Activated CD8-positive, alpha-beta T cell treated with anti-CD3 and anti-CD28 coated beads, Interleukin-2, amount 10 ng/mL, durations not matched to agents 7 days and 5 days (primary cell): Measurements from ENCODE around the gene STEAP3. TPM values are rescaled to one million over a fixed set of nuclear protein-coding genes. Genes with fewer than 3 reads are reported as not detected.

Source experiments
- ATAC-seq: fragments of 150-1000 bp; cut with Tn5 transposase; one replicate; pipeline ENCODE4 v1.10.0; 2021; ENCODE audit warnings: moderate library complexity
- CTCF ChIA-PET: fragments of 350-600 bp; sonication (Branson Sonifier 250); formaldehyde crosslinking; loops from one replicate; lab custom pipeline; 2021; ENCODE audit warnings: antibody characterized with exemption; lab: Charles Lee
- POLR2A ChIA-PET: fragments of 350-600 bp; sonication (Branson Sonifier 250); formaldehyde crosslinking; loops from one replicate; lab custom pipeline; 2021; ENCODE audit warnings: antibody characterized with exemption; lab: Charles Lee
- DNase-seq: peaks from one replicate; pipeline ENCODE4 v3.0.0-alpha.2; 2020
- H3K27ac Mint-ChIP-seq: one replicate; pipeline ENCODE4 v1.8.0; 2021; ENCODE audit warnings: mild to moderate bottlenecking, mixed read lengths
- H3K27me3 Mint-ChIP-seq: one replicate; pipeline ENCODE4 v1.8.0; 2021; ENCODE audit warnings: low read depth, mixed read lengths
- H3K36me3 Mint-ChIP-seq: one replicate; pipeline ENCODE4 v1.8.0; 2021; ENCODE audit warnings: low read depth, mixed read lengths
- H3K4me1 Mint-ChIP-seq: one replicate; pipeline ENCODE4 v1.8.0; 2021; ENCODE audit warnings: low read depth, mixed read lengths
- H3K4me3 Mint-ChIP-seq: one replicate; pipeline ENCODE4 v1.8.0; 2021; ENCODE audit warnings: mild to moderate bottlenecking, mixed read lengths
- H3K9me3 Mint-ChIP-seq: one replicate; pipeline ENCODE4 v1.8.0; 2022; ENCODE audit warnings: mixed read lengths; ENCODE audit not compliant: insufficient read depth
- total RNA-seq, 2 experiments: library from RNA; stranded (reverse); gene quantifications; one replicate each; pipeline ENCODE4 v1.2.3, GENCODE V29; 2021

STEAP3 gene
- total RNA-seq, 2 experiments from 2014 or later: 0.13 TPM

DNA sequence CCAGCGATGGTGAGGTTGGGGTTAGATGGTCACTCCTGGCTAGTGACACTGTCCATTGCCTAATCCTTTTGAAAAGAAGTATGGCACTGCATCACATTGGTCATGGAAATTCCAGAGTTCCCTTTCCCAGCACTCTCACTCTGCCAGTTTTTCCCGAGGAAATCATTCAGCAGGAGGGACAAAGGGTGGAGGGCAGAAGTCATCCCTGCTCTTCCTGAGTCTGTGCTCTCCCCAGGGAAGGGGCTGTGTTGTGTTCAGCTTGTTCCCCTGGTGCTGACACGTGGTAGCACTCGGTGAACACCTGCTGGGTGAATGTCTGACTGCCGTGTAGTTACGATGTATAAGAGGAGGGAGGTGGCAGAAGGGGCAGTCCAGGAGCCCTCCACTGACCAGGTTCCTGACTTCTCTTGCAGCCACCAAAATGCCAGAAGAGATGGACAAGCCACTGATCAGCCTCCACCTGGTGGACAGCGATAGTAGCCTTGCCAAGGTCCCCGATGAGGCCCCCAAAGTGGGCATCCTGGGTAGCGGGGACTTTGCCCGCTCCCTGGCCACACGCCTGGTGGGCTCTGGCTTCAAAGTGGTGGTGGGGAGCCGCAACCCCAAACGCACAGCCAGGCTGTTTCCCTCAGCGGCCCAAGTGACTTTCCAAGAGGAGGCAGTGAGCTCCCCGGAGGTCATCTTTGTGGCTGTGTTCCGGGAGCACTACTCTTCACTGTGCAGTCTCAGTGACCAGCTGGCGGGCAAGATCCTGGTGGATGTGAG, 21.6 kb downstream of the STEAP3 start:
- CTCF ChIA-PET: no interaction called here
- ATAC-seq: no peak
- H3K27me3 Mint-ChIP-seq: no peaks in the 10 kb centered on the region

DNA sequence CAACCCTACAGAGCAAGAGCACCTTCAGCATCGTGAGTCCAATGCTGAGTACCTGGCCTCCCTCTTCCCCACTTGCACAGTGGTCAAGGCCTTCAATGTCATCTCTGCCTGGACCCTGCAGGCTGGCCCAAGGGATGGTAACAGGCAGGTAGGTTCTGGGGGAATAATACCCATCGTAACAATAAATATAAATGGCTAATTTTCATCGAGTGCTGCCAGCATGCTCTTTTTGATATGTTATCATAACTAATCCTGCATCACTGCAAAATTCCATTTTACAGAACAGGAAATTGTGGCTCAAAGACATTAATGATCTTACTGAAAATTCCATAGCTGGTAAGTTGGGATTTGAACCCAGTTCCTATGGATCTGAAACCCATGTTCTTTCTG, 22.2 kb downstream of the STEAP3 start:
- Mint-ChIP-seq H3K9me3 (no peaks in the 10 kb centered on the region), H3K4me1 (no peaks in the 10 kb centered on the region), H3K4me3 (no peak overlapping the region), H3K36me3 (no peaks in the 10 kb centered on the region), H3K27me3 (no peaks in the 10 kb centered on the region), H3K27ac (no peak overlapping the region)
- ChIA-PET CTCF (no interaction called here), POLR2A (no interaction called here)
- no peak for DNase-seq
- no peak for ATAC-seq

More for the DNA sequence above, 21.6 kb downstream of the STEAP3 start:
- Mint-ChIP-seq H3K4me3 (no peak overlapping the region), H3K36me3 (no peaks in the 10 kb centered on the region), H3K27ac (no peak overlapping the region), H3K4me1 (no peaks in the 10 kb centered on the region), H3K9me3 (no peaks in the 10 kb centered on the region)
- DNase-seq: no peak
- POLR2A ChIA-PET: no interaction called here

DNA sequence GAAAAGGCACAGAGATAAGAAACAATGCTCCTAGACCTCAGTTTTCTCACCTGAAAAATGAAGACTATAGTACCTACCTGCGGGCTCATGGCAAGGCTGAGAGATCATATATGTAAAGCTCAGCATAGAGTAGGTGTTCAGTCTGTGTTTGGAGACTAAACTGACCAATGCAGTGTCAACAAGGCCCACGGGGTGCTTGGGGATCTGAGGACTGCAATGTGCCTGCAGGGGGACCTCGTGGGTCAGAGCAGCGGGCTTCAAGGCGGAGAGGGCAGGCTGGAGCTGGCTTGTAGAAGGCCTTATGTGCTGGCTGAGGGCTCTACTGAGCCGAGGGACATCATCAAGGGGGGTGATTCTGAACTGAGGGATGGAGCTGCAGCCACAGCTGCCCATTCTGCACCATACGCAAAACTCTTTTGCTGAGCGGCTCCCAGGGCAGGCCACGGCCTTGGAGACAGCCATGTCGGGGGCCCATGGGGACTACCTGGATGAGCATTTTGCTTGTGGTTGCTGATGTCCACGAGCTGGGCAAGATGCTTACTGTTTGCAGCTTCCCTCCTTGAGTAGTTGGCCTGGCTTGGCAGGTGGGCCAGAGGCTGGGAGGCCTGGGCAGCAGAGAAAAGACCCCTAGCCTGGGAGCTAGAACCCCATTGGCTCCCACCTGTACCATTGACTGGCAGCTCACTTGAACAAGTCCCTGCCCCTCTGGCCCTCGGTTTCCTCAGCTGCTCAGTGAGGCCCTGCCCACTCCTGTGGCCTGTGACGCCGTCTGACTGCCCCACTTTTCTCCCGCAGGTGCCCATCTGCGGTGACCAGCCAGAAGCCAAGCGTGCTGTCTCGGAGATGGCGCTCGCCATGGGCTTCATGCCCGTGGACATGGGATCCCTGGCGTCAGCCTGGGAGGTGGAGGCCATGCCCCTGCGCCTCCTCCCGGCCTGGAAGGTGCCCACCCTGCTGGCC, 23.5 kb downstream of the STEAP3 start:
- ATAC-seq: no peak
- POLR2A ChIA-PET: no interaction called here

DNA sequence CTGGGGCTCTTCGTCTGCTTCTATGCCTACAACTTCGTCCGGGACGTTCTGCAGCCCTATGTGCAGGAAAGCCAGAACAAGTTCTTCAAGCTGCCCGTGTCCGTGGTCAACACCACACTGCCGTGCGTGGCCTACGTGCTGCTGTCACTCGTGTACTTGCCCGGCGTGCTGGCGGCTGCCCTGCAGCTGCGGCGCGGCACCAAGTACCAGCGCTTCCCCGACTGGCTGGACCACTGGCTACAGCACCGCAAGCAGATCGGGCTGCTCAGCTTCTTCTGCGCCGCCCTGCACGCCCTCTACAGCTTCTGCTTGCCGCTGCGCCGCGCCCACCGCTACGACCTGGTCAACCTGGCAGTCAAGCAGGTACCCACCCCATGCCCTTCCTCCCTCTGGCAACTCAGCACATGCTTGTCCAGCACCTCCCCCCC, 24.2 kb downstream of the STEAP3 start:
- Mint-ChIP-seq H3K4me3 (no peak overlapping the region), H3K27me3 (no peaks in the 10 kb centered on the region), H3K4me1 (no peaks in the 10 kb centered on the region), H3K27ac (no peak overlapping the region), H3K9me3 (no peaks in the 10 kb centered on the region), H3K36me3 (no peaks in the 10 kb centered on the region)
- CTCF ChIA-PET: no interaction called here
- ATAC-seq (no peak), DNase-seq (no peak)
- POLR2A ChIA-PET: no interaction called here

More for the DNA sequence above, 23.5 kb downstream of the STEAP3 start:
- Mint-ChIP-seq H3K4me1 (no peaks in the 10 kb centered on the region), H3K27ac (no peak overlapping the region), H3K36me3 (no peaks in the 10 kb centered on the region), H3K4me3 (no peak overlapping the region), H3K9me3 (no peaks in the 10 kb centered on the region), H3K27me3 (no peaks in the 10 kb centered on the region)
- CTCF ChIA-PET: no interaction called here
- DNase-seq: no peak

- H3K36me3 Mint-ChIP-seq: no peaks in the 10 kb centered on the region
- ChIA-PET CTCF (interaction anchor here (0.6 kb wide), 1 partner anchor 265 kb away, joined by 3 read pairs; no protein-coding TSS in a partner anchor), POLR2A (no interaction called here)
- DNase-seq (no peak), ATAC-seq (no peak)
- no peak overlapping the region for H3K4me3 Mint-ChIP-seq
- H3K27me3 Mint-ChIP-seq: no peaks in the 10 kb centered on the region
- H3K27ac Mint-ChIP-seq: no peak overlapping the region
- no peaks in the 10 kb centered on the region for H3K4me1 Mint-ChIP-seq
- no peaks in the 10 kb centered on the region for H3K9me3 Mint-ChIP-seq
These were observed 24.7 kb downstream of the STEAP3 start for GRCh38 chr2:119248311-119248710.

GRCh38 chr2:119248751-119249150, 25.1 kb downstream of the STEAP3 start:
- ChIA-PET POLR2A (no interaction called here), CTCF (interaction anchor here (0.6 kb wide), 1 partner anchor 265 kb away, joined by 3 read pairs; no protein-coding TSS in a partner anchor)
- no peaks in the 10 kb centered on the region for H3K36me3 Mint-ChIP-seq
- H3K27ac Mint-ChIP-seq: no peak overlapping the region
- H3K4me1 Mint-ChIP-seq: no peaks in the 10 kb centered on the region
- DNase-seq: no peak
- H3K4me3 Mint-ChIP-seq: no peak overlapping the region
- no peaks in the 10 kb centered on the region for H3K27me3 Mint-ChIP-seq
- H3K9me3 Mint-ChIP-seq: no peaks in the 10 kb centered on the region
- ATAC-seq: no peak

DNA sequence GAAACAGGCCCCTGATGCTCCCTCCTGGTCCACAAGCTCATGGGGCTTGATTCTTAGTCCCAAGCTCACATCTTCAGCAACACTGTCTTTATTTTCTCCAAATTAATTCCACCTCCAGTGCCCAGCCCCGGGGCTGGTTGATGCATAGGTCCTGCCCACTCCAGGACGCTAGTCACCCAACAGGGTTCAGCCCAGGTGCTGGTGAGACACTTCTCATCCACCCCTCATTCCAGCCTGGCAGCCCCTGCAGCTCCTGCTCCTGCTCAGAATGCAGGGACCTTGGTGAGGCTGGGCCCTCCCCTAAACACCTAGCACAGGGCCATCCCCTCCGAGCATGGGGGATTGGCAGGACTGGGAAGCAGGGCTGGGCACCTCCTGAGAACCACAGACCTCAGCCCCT, 25.7 kb downstream of the STEAP3 start:
- ATAC-seq (no peak), DNase-seq (no peak)
- no peaks in the 10 kb centered on the region for H3K36me3 Mint-ChIP-seq
- no peak overlapping the region for H3K27ac Mint-ChIP-seq
- no peak overlapping the region for H3K4me3 Mint-ChIP-seq
- H3K27me3 Mint-ChIP-seq: no peaks in the 10 kb centered on the region
- no peaks in the 10 kb centered on the region for H3K9me3 Mint-ChIP-seq
- ChIA-PET CTCF (no interaction called here), POLR2A (no interaction called here)
- no peaks in the 10 kb centered on the region for H3K4me1 Mint-ChIP-seq

DNA sequence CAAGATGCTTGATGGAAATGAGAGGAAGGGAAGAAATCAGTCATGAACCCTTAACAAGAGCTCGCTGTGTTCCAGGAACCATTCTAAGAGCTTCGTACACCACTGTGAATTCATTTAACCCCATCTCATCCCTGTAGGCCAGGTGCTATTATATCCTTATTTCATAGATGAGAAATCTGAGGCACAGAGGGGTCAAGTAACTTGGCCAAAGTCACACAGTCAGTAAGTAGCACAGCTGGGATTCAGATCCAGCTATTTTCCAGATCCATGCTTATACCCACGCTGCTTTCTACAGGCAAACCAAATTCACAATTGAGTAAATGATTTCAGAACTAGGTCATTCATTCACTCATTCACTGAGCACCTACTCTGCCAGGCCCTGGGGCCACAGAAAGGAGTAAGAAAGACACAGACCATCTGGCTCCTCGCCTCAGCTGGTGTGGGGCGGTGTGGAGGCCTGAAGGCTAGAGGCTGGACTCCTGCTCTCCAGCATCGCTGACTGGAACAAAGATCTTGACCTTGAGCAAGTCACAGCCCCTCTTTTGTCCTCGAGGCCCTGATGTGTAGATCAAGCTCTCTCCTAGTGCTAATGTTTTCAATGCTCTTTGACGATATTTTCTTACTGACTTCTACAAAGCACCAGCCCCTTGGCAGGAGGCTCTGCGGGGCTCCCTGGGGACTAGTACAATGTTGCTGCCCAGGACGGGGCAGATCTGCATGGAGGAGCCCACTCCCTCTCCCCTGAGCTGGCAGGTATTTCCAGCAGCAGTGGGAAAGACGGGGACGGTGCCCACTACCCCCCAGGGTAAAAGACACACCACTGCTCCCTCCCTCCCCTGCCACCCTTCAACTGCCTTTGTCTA, 26.5 kb downstream of the STEAP3 start:
- DNase-seq: no peak
- no peak overlapping the region for H3K4me3 Mint-ChIP-seq

GRCh38 chr2:119250718-119251290, 27.2 kb downstream of the STEAP3 start:
- H3K27ac Mint-ChIP-seq: no peak overlapping the region
- ATAC-seq: no peak
- CTCF ChIA-PET: no interaction called here
- H3K9me3 Mint-ChIP-seq: no peaks in the 10 kb centered on the region
- H3K27me3 Mint-ChIP-seq: no peaks in the 10 kb centered on the region
- H3K36me3 Mint-ChIP-seq: no peaks in the 10 kb centered on the region
- POLR2A ChIA-PET: no interaction called here
- H3K4me3 Mint-ChIP-seq: no peak overlapping the region
- no peak for DNase-seq
- H3K4me1 Mint-ChIP-seq: no peaks in the 10 kb centered on the region

More for the DNA sequence above, 26.5 kb downstream of the STEAP3 start:
- no peak for ATAC-seq
- CTCF ChIA-PET: no interaction called here
- H3K9me3 Mint-ChIP-seq: no peaks in the 10 kb centered on the region
- POLR2A ChIA-PET: no interaction called here
- H3K4me1 Mint-ChIP-seq: no peaks in the 10 kb centered on the region
- H3K36me3 Mint-ChIP-seq: no peaks in the 10 kb centered on the region
- no peaks in the 10 kb centered on the region for H3K27me3 Mint-ChIP-seq
- H3K27ac Mint-ChIP-seq: no peak overlapping the region

DNA sequence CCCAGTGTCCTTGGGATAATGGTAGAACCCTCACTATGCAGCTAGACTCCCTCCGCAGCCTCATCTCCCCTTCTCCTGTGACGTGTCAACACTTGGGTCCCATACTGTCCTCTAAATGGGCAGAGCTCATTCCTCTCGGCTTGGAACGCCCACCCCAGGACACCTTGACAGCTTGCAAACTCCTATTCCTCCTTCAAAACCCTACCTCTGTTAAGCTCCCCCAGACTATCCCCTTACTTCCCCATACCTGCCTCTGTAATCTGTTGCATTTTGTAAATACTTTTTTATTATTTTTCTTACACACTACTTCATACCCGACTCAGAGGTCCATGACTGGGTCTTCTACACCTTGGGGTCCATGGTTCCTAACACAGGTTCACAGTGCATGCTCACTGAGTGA, 28.0 kb downstream of the STEAP3 start:
- no peak for ATAC-seq
- POLR2A ChIA-PET: no interaction called here
- H3K4me3 Mint-ChIP-seq: no peak overlapping the region
- CTCF ChIA-PET: no interaction called here
- DNase-seq: no peak
- H3K9me3 Mint-ChIP-seq: no peaks in the 10 kb centered on the region
- H3K27me3 Mint-ChIP-seq: no peaks in the 10 kb centered on the region
- H3K27ac Mint-ChIP-seq: no peak overlapping the region
- no peaks in the 10 kb centered on the region for H3K4me1 Mint-ChIP-seq
- H3K36me3 Mint-ChIP-seq: no peaks in the 10 kb centered on the region
